NCI-H146 (cell line): ENCODE data around the gene SLC41A3.

Experiments
- DNase-seq: peaks from one replicate; lab custom pipeline; 2025; lab: John Stamatoyannopoulos, UW

Gene SLC41A3

GRCh38 chr3:126082362-126083137 lies 1.4 kb downstream of the SLC41A3 start:
- no peak for DNase-seq

GRCh38 chr3:126081618-126082361 lies 2.1 kb downstream of the SLC41A3 start:
- DNase-seq, result peak; percentile 28

- no peak for DNase-seq
These were observed 3.0 kb downstream of the SLC41A3 start for GRCh38 chr3:126080970-126081369.

- no peak for DNase-seq
These were observed 5.1 kb downstream of the SLC41A3 start for GRCh38 chr3:126078866-126079265.

GRCh38 chr3:126077754-126078153 lies 6.2 kb downstream of the SLC41A3 start:
- no peak for DNase-seq

GRCh38 chr3:126076140-126076539 lies 7.8 kb downstream of the SLC41A3 start:
- DNase-seq, result no peak

- no peak for DNase-seq
These were observed 13.8 kb downstream of the SLC41A3 start for GRCh38 chr3:126070146-126070545.

GRCh38 chr3:126067959-126068358 lies 16.0 kb downstream of the SLC41A3 start:
- no peak for DNase-seq

GRCh38 chr3:126066676-126067075 lies 17.2 kb downstream of the SLC41A3 start:
- peak; percentile 27 for DNase-seq

GRCh38 chr3:126065876-126066275 lies 18.0 kb downstream of the SLC41A3 start:
- no peak for DNase-seq

GRCh38 chr3:126064627-126065258 lies 19.2 kb downstream of the SLC41A3 start:
- no peak for DNase-seq

- DNase-seq, result no peak
These were observed 20.5 kb downstream of the SLC41A3 start for GRCh38 chr3:126063358-126063965.

- DNase-seq, result no peak
These were observed 22.5 kb downstream of the SLC41A3 start for GRCh38 chr3:126061301-126062032.

GRCh38 chr3:126060613-126061145 lies 23.2 kb downstream of the SLC41A3 start:
- DNase-seq, result no peak

GRCh38 chr3:126058666-126059065 lies 25.3 kb downstream of the SLC41A3 start:
- DNase-seq, result no peak

GRCh38 chr3:126057936-126058335 lies 26.0 kb downstream of the SLC41A3 start:
- no peak for DNase-seq

GRCh38 chr3:126057501-126057819 lies 26.5 kb downstream of the SLC41A3 start:
- DNase-seq, result no peak

- DNase-seq, result no peak
These were observed 27.0 kb downstream of the SLC41A3 start for GRCh38 chr3:126056681-126057500.

GRCh38 chr3:126056088-126056487 lies 27.8 kb downstream of the SLC41A3 start:
- DNase-seq, result no peak

- no peak for DNase-seq
These were observed 29.1 kb downstream of the SLC41A3 start for GRCh38 chr3:126054870-126055269.
